Measurements from ENCODE around the gene CR1.

CR1 gene

DNA sequence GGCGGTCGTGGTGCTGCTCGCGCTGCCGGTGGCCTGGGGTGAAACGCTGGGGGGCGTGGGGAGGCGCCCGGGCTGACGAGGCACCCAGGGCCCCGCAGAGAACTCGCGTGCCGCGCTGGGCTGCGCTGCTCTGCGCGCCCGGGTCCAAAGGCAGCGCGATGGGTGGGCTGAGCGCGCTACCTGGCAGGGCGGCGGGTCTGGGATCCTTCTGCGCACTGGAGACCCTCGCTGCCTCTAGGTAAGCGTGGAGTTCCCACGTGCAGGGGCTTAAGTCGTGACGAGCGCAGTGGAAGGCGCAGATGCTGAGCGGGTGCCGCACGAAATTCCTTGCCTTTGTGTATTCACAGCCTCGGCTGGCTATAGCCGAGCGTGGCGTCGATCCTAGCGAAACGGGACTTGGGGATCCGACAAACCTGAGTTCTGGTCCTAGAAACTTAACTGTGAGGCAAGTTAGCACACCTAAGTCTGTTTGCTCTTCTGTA lies 173.6 kb downstream of the CR1 start:
- no peak for TF ChIP-seq EZH2 (IDR thresholded peaks at IDR 0.05; ENCODE audit: borderline replicate concordance, low read depth, low read length, severe bottlenecking)
- TF ChIP-seq, protein P1, sequence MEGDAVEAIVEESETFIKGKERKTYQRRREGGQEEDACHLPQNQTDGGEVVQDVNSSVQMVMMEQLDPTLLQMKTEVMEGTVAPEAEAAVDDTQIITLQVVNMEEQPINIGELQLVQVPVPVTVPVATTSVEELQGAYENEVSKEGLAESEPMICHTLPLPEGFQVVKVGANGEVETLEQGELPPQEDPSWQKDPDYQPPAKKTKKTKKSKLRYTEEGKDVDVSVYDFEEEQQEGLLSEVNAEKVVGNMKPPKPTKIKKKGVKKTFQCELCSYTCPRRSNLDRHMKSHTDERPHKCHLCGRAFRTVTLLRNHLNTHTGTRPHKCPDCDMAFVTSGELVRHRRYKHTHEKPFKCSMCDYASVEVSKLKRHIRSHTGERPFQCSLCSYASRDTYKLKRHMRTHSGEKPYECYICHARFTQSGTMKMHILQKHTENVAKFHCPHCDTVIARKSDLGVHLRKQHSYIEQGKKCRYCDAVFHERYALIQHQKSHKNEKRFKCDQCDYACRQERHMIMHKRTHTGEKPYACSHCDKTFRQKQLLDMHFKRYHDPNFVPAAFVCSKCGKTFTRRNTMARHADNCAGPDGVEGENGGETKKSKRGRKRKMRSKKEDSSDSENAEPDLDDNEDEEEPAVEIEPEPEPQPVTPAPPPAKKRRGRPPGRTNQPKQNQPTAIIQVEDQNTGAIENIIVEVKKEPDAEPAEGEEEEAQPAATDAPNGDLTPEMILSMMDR (IDR thresholded peaks at IDR 0.05; ENCODE audit: borderline replicate concordance, extremely low read depth, low read length, poor library complexity, severe bottlenecking) = no peak
- Histone ChIP-seq H3K9me3 (ENCODE audit: insufficient read depth, low read length, severe bottlenecking) (no peaks in the 10 kb centered on the region), H2AFZ (ENCODE audit: low read depth, low read length) (no peak overlapping the region), H3K4me3 (ENCODE audit: low read depth in 1 of 2, low read length in 2 of 2) (no peak overlapping the region), H3K79me2 (ENCODE audit: insufficient read depth, low read length) (no peaks in the 10 kb centered on the region), H3K27ac (ENCODE audit: low read length) (no peak overlapping the region), H3K27me3 (ENCODE audit: insufficient read depth, low read length, poor library complexity) (peaks cover 8% of the 10 kb centered on the region), H3K9ac (ENCODE audit: low read depth, low read length) (no peak overlapping the region), H3K36me3 (ENCODE audit: insufficient read depth, low read length) (no peaks in the 10 kb centered on the region), H3K4me1 (ENCODE audit: insufficient read depth, low read length) (no peaks in the 10 kb centered on the region), H4K20me1 (ENCODE audit: insufficient read depth, low read length) (no peaks in the 10 kb centered on the region), H3K4me2 (ENCODE audit: insufficient read depth, low read length) (no peak overlapping the region)
- ATAC-seq (ENCODE audit: insufficient read depth, low read depth) = no peak
- no peak for DNase-seq

GRCh38 chr1:207670192-207670591 lies 174.2 kb downstream of the CR1 start:
- Histone ChIP-seq H3K9ac (ENCODE audit: low read depth, low read length) (no peak overlapping the region), H3K36me3 (ENCODE audit: insufficient read depth, low read length) (no peaks in the 10 kb centered on the region), H3K4me2 (ENCODE audit: insufficient read depth, low read length) (no peak overlapping the region), H3K27me3 (ENCODE audit: insufficient read depth, low read length, poor library complexity) (peaks cover 8% of the 10 kb centered on the region), H3K27ac (ENCODE audit: low read length) (no peak overlapping the region), H4K20me1 (ENCODE audit: insufficient read depth, low read length) (no peaks in the 10 kb centered on the region), H3K79me2 (ENCODE audit: insufficient read depth, low read length) (no peaks in the 10 kb centered on the region), H3K4me1 (ENCODE audit: insufficient read depth, low read length) (no peaks in the 10 kb centered on the region), H2AFZ (ENCODE audit: low read depth, low read length) (no peak overlapping the region), H3K4me3 (ENCODE audit: low read depth in 1 of 2, low read length in 2 of 2) (no peak overlapping the region), H3K9me3 (ENCODE audit: insufficient read depth, low read length, severe bottlenecking) (no peaks in the 10 kb centered on the region)
- DNase-seq (no peak), ATAC-seq (ENCODE audit: insufficient read depth, low read depth) (no peak)
- no peak for TF ChIP-seq EZH2 (IDR thresholded peaks at IDR 0.05; ENCODE audit: borderline replicate concordance, low read depth, low read length, severe bottlenecking)
- TF ChIP-seq, protein P1 (IDR thresholded peaks at IDR 0.05; ENCODE audit: borderline replicate concordance, extremely low read depth, low read length, poor library complexity, severe bottlenecking) = no peak

GRCh38 chr1:207670997-207671396 lies 175.0 kb downstream of the CR1 start:
- Histone ChIP-seq H3K36me3 (ENCODE audit: insufficient read depth, low read length) (no peaks in the 10 kb centered on the region), H3K27me3 (ENCODE audit: insufficient read depth, low read length, poor library complexity) (peaks cover 8% of the 10 kb centered on the region), H3K4me3 (ENCODE audit: low read depth in 1 of 2, low read length in 2 of 2) (no peak overlapping the region), H3K4me2 (ENCODE audit: insufficient read depth, low read length) (no peak overlapping the region), H4K20me1 (ENCODE audit: insufficient read depth, low read length) (no peaks in the 10 kb centered on the region), H3K27ac (ENCODE audit: low read length) (no peak overlapping the region), H3K9ac (ENCODE audit: low read depth, low read length) (no peak overlapping the region), H3K79me2 (ENCODE audit: insufficient read depth, low read length) (no peaks in the 10 kb centered on the region), H3K4me1 (ENCODE audit: insufficient read depth, low read length) (no peaks in the 10 kb centered on the region), H3K9me3 (ENCODE audit: insufficient read depth, low read length, severe bottlenecking) (no peaks in the 10 kb centered on the region), H2AFZ (ENCODE audit: low read depth, low read length) (no peak overlapping the region)
- TF ChIP-seq EZH2 (IDR thresholded peaks at IDR 0.05; ENCODE audit: borderline replicate concordance, low read depth, low read length, severe bottlenecking) = no peak
- TF ChIP-seq, protein P1 (IDR thresholded peaks at IDR 0.05; ENCODE audit: borderline replicate concordance, extremely low read depth, low read length, poor library complexity, severe bottlenecking) = no peak
- DNase-seq (no peak), ATAC-seq (ENCODE audit: insufficient read depth, low read depth) (no peak)
